Right lobe of liver (tissue), 6 donors: ENCODE results near the gene PLD5. TPM values are rescaled to one million over a fixed set of nuclear protein-coding genes. Genes with fewer than 3 reads are reported as not detected.

Source experiments
- ATAC-seq, 4 donors: fragments of 200-7000 bp; cut with Tn5 transposase; one replicate each; pipeline ENCODE4 v1.9.1; 2020; ENCODE audit warnings: mild to moderate bottlenecking in 4 of 4, moderate library complexity in 4 of 4
- DNase-seq, 3 donors: peaks; one replicate each; pipeline ENCODE4 v3.0.0-alpha.2; 2020
- H3K27ac ChIP-seq, 3 donors: fragments of 200-600 bp; one replicate each; pipeline ENCODE4 v1.8.0; 2022
- H3K27me3 ChIP-seq, 2 donors: fragments of 200-600 bp; one replicate each; pipeline ENCODE4 v1.8.0; 2022
- H3K36me3 ChIP-seq, 4 donors: fragments of 200-600 bp; sonication (generic) in 1 of 4; one replicate each; pipeline versions ENCODE4 v1.5.1 to v1.8.0; 2017 to 2022; ENCODE audit warnings: control low read depth in 1 of 4
- H3K4me1 ChIP-seq, 4 donors: fragments of 200-600 bp; sonication (generic) in 1 of 4; one replicate each; pipeline versions ENCODE4 v1.5.1 to v1.8.0; 2017 to 2022; ENCODE audit warnings: control low read depth in 1 of 4
- H3K4me3 ChIP-seq, 3 donors: fragments of 200-600 bp; one replicate each; pipeline ENCODE4 v1.8.0; 2022
- H3K9me3 ChIP-seq, 4 donors: fragments of 200-600 bp; sonication (generic) in 1 of 4; one replicate each; pipeline versions ENCODE4 v1.5.1 to v1.8.0; 2017 to 2022; ENCODE audit warnings: control low read depth in 1 of 4
- CTCF ChIP-seq, 4 donors: fragments of 200-600 bp in 3 of 4; fragments of 450-650 bp in 1 of 4; IDR thresholded peaks; one replicate each; pipeline versions ENCODE4 v1.5.1 to v1.8.0; 2016 to 2022; ENCODE audit warnings: antibody characterized with exemption in 4 of 4, mild to moderate bottlenecking in 2 of 4
- POLR2A ChIP-seq: fragments of 450-650 bp; IDR thresholded peaks from one replicate; pipeline ENCODE4 v1.6.1; 2017; ENCODE audit warnings: antibody characterized with exemption, mild to moderate bottlenecking
- WGBS: methylation state at CpG from one replicate; pipeline ENCODE4 v1.1.6; 2018; ENCODE audit warnings: low coverage, low lambda C conversion rate; ENCODE audit not compliant: insufficient coverage; ENCODE audit errors: missing lambda C conversion rate; 5-methylcytosine and 5-hydroxymethylcytosine counted together
- intact Hi-C, 2 donors: fragments of 100-400 bp; cut with DNase I; formaldehyde crosslinking; loops; one replicate each; pipeline versions ENCODE4 v1.11.2 to v1.14.1; 2022
- total RNA-seq, 6 experiments: library from RNA; depleted of rRNA in 2 of 6; stranded (reverse); fragments of >200 nt in 2 of 6; fragmentation: NEBNext Ultra II Directional in 3 of 6; extraction: Animal tissue kit (Norgen Biotek cat#: 25700) in 3 of 6; gene quantifications; one replicate each; pipeline versions ENCODE4 v1.1.0 to v1.2.4, GENCODE V29; 2016 to 2023
- donor health status: DM: no; HTN: yes; CAD: no.
- donor health status: DM: no; HTN: no; CAD: no.
- donor health status: DM: no; HTN: no; CAD: no.
- donor health status: DM: no; HTN: yes; CAD: no.
- donor health status: DM: no; HTN: yes; CAD: no.

PLD5 gene
- total RNA-seq, 6 experiments from 2014 or later: 0.07 to 0.26 (median 0.15) TPM; not detected in 3

- DNase-seq: no peak
- Histone ChIP-seq H3K4me1 (no peaks in the 10 kb centered on the region), H3K4me3 (no peak overlapping the region), H3K36me3 (no peaks in the 10 kb centered on the region), H3K9me3 (no peaks in the 10 kb centered on the region), H3K27me3 (no peaks in the 10 kb centered on the region), H3K27ac (no peak overlapping the region)
- intact Hi-C loops: no loop called here
- no peak for ATAC-seq
- WGBS: 10% methylated on average over 3 of the region's 7 CpGs
- no peak for TF ChIP-seq POLR2A
- no peak for TF ChIP-seq CTCF (IDR thresholded peaks at IDR 0.05)
These were observed 318.6 kb downstream of the PLD5 start for GRCh38 chr1:242205622-242206489.

- TF ChIP-seq POLR2A (no peak), CTCF (IDR thresholded peaks at IDR 0.05) (no peak)
- H3K4me3 ChIP-seq: no peak overlapping the region
- no peaks in the 10 kb centered on the region for H3K36me3 ChIP-seq
- DNase-seq (no peak), ATAC-seq (no peak)
- H3K27me3 ChIP-seq: no peaks in the 10 kb centered on the region
- no peaks in the 10 kb centered on the region for H3K4me1 ChIP-seq
- H3K9me3 ChIP-seq: no peaks in the 10 kb centered on the region
- H3K27ac ChIP-seq: no peak overlapping the region
- WGBS: 38% methylated on average over 6 of the region's 6 CpGs
- intact Hi-C loops: no loop called here
These were observed 321.2 kb downstream of the PLD5 start for GRCh38 chr1:242203262-242203661.

- WGBS: 50% methylated on average over 2 of the region's 2 CpGs
- Histone ChIP-seq H3K27me3 (no peaks in the 10 kb centered on the region), H3K4me3 (no peak overlapping the region), H3K27ac (no peak overlapping the region), H3K36me3 (no peaks in the 10 kb centered on the region), H3K9me3 (no peaks in the 10 kb centered on the region), H3K4me1 (no peaks in the 10 kb centered on the region)
- DNase-seq (no peak), ATAC-seq (no peak)
- intact Hi-C loops: no loop called here
- TF ChIP-seq POLR2A (no peak), CTCF (IDR thresholded peaks at IDR 0.05) (no peak)
These were observed 323.4 kb downstream of the PLD5 start for GRCh38 chr1:242201090-242201489.

GRCh38 chr1:242199776-242200458 lies 324.6 kb downstream of the PLD5 start:
- TF ChIP-seq CTCF (IDR thresholded peaks at IDR 0.05): no peak
- no peak for TF ChIP-seq POLR2A
- Histone ChIP-seq H3K36me3 (no peaks in the 10 kb centered on the region), H3K4me3 (no peak overlapping the region), H3K4me1 (no peaks in the 10 kb centered on the region), H3K27ac (no peak overlapping the region), H3K27me3 (no peaks in the 10 kb centered on the region), H3K9me3 (no peaks in the 10 kb centered on the region)
- DNase-seq (no peak), ATAC-seq (no peak)
- WGBS: 52% methylated on average over 8 of the region's 8 CpGs
- intact Hi-C loops: no loop called here
